Left ventricle myocardium inferior (tissue), 1 donor: Measurements from ENCODE around the gene HAUS5. TPM values are rescaled to one million over a fixed set of nuclear protein-coding genes. Genes with fewer than 3 reads are reported as not detected.

Experiments used
- DNase-seq: peaks from one replicate; pipeline ENCODE4 v3.0.0-alpha.2; 2020
- H3K27ac ChIP-seq: fragments of 200-600 bp; replicated peaks from 2 replicates; pipeline ENCODE4 v1.8.0; 2021
- H3K27me3 ChIP-seq: fragments of 200-600 bp; 2 replicates; pipeline ENCODE4 v1.8.0; 2021; ENCODE audit warnings: low read depth
- H3K36me3 ChIP-seq: fragments of 200-600 bp; 2 replicates; pipeline ENCODE4 v1.8.0; 2021
- H3K4me1 ChIP-seq: fragments of 200-600 bp; 2 replicates; pipeline ENCODE4 v1.8.0; 2021
- H3K4me3 ChIP-seq: fragments of 200-600 bp; 2 replicates; pipeline ENCODE4 v1.8.0; 2021; ENCODE audit warnings: mild to moderate bottlenecking, moderate library complexity
- H3K9me3 ChIP-seq: fragments of 200-600 bp; replicated peaks from 2 replicates; pipeline ENCODE4 v1.8.0; 2021
- CTCF ChIP-seq: fragments of 200-600 bp; IDR thresholded peaks from 2 replicates; pipeline ENCODE4 v1.8.0; 2021; ENCODE audit warnings: antibody characterized with exemption, mild to moderate bottlenecking, borderline replicate concordance
- intact Hi-C: fragments of 100-400 bp; cut with micrococcal nuclease; formaldehyde crosslinking; loops from one replicate; pipeline ENCODE4 v1.11.0; 2022
- total RNA-seq: library from RNA; stranded (reverse); fragmentation: NEBNext Ultra II Directional; extraction: Animal tissue kit (Norgen Biotek cat#: 25700); gene quantifications from one replicate; pipeline ENCODE4 v1.2.1, GENCODE V29; 2021
- donor health status: DM: no; HTN: yes; CAD: no; lungs with severe emphysema.

The HAUS5 gene
- total RNA-seq, 1 donor from 2014 or later, result 3.7 TPM

- H3K27me3 ChIP-seq, result peaks cover 57% of the 10 kb centered on the region
- no peak overlapping the region for H3K4me3 ChIP-seq
- DNase-seq, result no peak
- H3K36me3 ChIP-seq, result no peaks in the 10 kb centered on the region
- intact Hi-C loops, result no loop called here
- TF ChIP-seq CTCF, result no peak
- peaks cover 6% of the 10 kb centered on the region for H3K4me1 ChIP-seq
- no peak overlapping the region for H3K27ac ChIP-seq
- H3K9me3 ChIP-seq, result no peaks in the 10 kb centered on the region
These were observed 59.3 kb downstream of the HAUS5 start for GRCh38 chr19:35671818-35672217.

DNA sequence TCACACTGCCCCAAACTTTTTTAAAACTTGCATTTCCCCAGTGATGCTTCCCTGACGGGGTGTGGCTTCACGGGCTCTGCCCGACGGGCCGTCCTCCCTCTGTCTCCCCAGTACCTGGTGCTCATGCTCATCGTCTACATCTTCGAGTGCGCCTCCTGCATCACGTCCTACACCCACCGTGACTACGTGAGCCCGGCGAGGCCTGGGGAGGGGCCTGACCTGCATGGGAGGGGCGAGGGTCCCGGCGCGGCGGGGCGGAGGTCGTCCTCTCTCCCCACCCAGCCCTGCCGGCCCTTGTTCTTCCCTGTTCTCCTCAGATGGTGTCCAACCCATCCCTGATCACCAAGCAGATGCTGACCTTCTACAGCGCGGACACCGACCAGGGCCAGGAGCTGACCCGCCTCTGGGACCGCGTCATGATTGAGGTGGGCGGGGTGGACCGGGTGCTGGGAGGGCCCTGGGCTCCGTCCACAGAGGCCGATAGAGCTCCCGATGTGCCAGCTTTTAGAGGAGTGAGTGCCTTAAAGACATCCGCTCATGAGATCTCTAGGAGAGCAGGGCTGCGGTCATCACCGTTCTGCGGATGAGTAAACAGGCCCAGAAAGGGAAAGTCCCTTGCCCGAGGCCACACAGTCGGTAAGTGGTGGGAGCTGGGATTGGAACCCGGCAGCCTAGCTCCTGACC, 60.7 kb downstream of the HAUS5 start:
- no peak for TF ChIP-seq CTCF
- DNase-seq, result peak; percentile 33
- H3K4me3 ChIP-seq, result peak overlapping the region; percentile 57

More for the DNA sequence above, 60.7 kb downstream of the HAUS5 start:
- Histone ChIP-seq H3K27me3 (peaks cover 66% of the 10 kb centered on the region), H3K9me3 (no peaks in the 10 kb centered on the region), H3K36me3 (no peaks in the 10 kb centered on the region), H3K27ac (no peak overlapping the region), H3K4me1 (peaks cover 6% of the 10 kb centered on the region)
- intact Hi-C loops, result no loop called here

Other genes with a start within 250 kb of the HAUS5 start
- not detected for gene GPR42, start 241.7 kb upstream of the HAUS5 start, total RNA-seq
- gene FFAR2, start 164.5 kb upstream of the HAUS5 start, total RNA-seq, result 0.27 TPM
- gene KRTDAP, start 122.3 kb upstream of the HAUS5 start, total RNA-seq, result not detected
- 7.9 TPM for gene DMKN, start 99.1 kb upstream of the HAUS5 start, total RNA-seq
- gene SBSN, start 84.4 kb upstream of the HAUS5 start, total RNA-seq, result not detected
- gene GAPDHS, start 79.3 kb upstream of the HAUS5 start, total RNA-seq, result not detected
- gene TMEM147, start 67.1 kb upstream of the HAUS5 start, total RNA-seq, result 84.3 TPM
- gene ATP4A, start 49.1 kb upstream of the HAUS5 start, total RNA-seq, result not detected
- gene PMIS2, start 26.6 kb upstream of the HAUS5 start, total RNA-seq, result not detected
- gene RBM42, start 16.3 kb downstream of the HAUS5 start, total RNA-seq, result 52.7 TPM
- 0.33 TPM for gene ETV2, start 29.0 kb downstream of the HAUS5 start, total RNA-seq
- 1,365 TPM for gene COX6B1, start 35.6 kb downstream of the HAUS5 start, total RNA-seq
- gene UPK1A, start 53.8 kb downstream of the HAUS5 start, total RNA-seq, result not detected
- not detected for gene ZBTB32, start 91.8 kb downstream of the HAUS5 start, total RNA-seq
- 12.8 TPM for gene KMT2B, start 105.3 kb downstream of the HAUS5 start, total RNA-seq
- 4.9 TPM for gene IGFLR1, start 129.7 kb downstream of the HAUS5 start, total RNA-seq
- gene U2AF1L4, start 132.7 kb downstream of the HAUS5 start, total RNA-seq, result 24.9 TPM
- 43.1 TPM for gene PSENEN, start 132.9 kb downstream of the HAUS5 start, total RNA-seq
- gene LIN37, start 135.8 kb downstream of the HAUS5 start, total RNA-seq, result 6.2 TPM
- 899 TPM for gene HSPB6, start 144.3 kb downstream of the HAUS5 start, total RNA-seq
- gene PROSER3, start 145.4 kb downstream of the HAUS5 start, total RNA-seq, result 4.8 TPM
- 3.8 TPM for gene ARHGAP33, start 162.8 kb downstream of the HAUS5 start, total RNA-seq
- gene PRODH2, start 200.1 kb downstream of the HAUS5 start, total RNA-seq, result not detected
- gene NPHS1, start 239.8 kb downstream of the HAUS5 start, total RNA-seq, result not detected
- gene KIRREL2, start 244.2 kb downstream of the HAUS5 start, total RNA-seq, result not detected